Fibroblast of lung (primary cell): Measurements from ENCODE around the gene PHEX. TPM values are rescaled to one million over a fixed set of nuclear protein-coding genes. Genes with fewer than 3 reads are reported as not detected.

ENCODE experiments used
- DNase-seq, 2 donors: peaks; one replicate each; pipeline versions ENCODE4 v3.0.0 to v3.0.0-alpha.2; 2010; ENCODE audit warnings: low read depth in 2 of 2
- H2AFZ ChIP-seq: 2 replicates; pipeline ENCODE4 v1.5.1; 2012; ENCODE audit warnings: low read length, control low read depth, inconsistent platforms
- H3K27ac ChIP-seq: 2 replicates; pipeline ENCODE4 v1.5.1; 2011; ENCODE audit warnings: low read length, control low read depth; ENCODE audit not compliant: insufficient read depth
- H3K27me3 ChIP-seq: 2 replicates; pipeline ENCODE4 v1.5.1; 2011; ENCODE audit warnings: mild to moderate bottlenecking, low read length; ENCODE audit not compliant: control insufficient read depth, insufficient read depth
- H3K36me3 ChIP-seq: 2 replicates; pipeline ENCODE4 v1.5.1; 2011; ENCODE audit warnings: low read length; ENCODE audit not compliant: control insufficient read depth, insufficient read depth
- H3K4me1 ChIP-seq: 2 replicates; pipeline ENCODE4 v1.5.1; 2011; ENCODE audit warnings: low read length; ENCODE audit not compliant: control insufficient read depth, insufficient read depth; ENCODE audit errors: extremely low read depth
- H3K4me2 ChIP-seq: 2 replicates; pipeline ENCODE4 v1.5.1; 2011; ENCODE audit warnings: low read length, control low read depth; ENCODE audit not compliant: insufficient read depth; ENCODE audit errors: extremely low read depth
- H3K4me3 ChIP-seq, 4 experiments: fragments of 200-600 bp in 1 of 4; sonication (generic) in 1 of 4; replicated peaks in 1 of 4; 2 replicates each; pipeline ENCODE4 v1.5.1; 2011 to 2016; ENCODE audit warnings: low read length in 4 of 4, low read depth in 3 of 4, mild to moderate bottlenecking in 3 of 4, control low read depth in 2 of 4, inconsistent platforms in 1 of 4, mixed read lengths in 1 of 4; ENCODE audit not compliant: insufficient read depth in 1 of 4; ENCODE audit errors: control extremely low read depth in 1 of 4
- H3K79me2 ChIP-seq: 2 replicates; pipeline ENCODE4 v1.5.1; 2012; ENCODE audit warnings: mild to moderate bottlenecking, low read length, inconsistent platforms; ENCODE audit not compliant: control insufficient read depth, insufficient read depth
- H3K9ac ChIP-seq: 2 replicates; pipeline ENCODE4 v1.5.1; 2011; ENCODE audit warnings: mild to moderate bottlenecking, low read length, control low read depth; ENCODE audit not compliant: insufficient read depth
- H3K9me3 ChIP-seq: 2 replicates; pipeline ENCODE4 v1.5.1; 2012; ENCODE audit warnings: low read depth, low read length; ENCODE audit not compliant: control insufficient read depth, insufficient read depth
- H4K20me1 ChIP-seq: 2 replicates; pipeline ENCODE4 v1.5.1; 2011; ENCODE audit warnings: low read length; ENCODE audit not compliant: control insufficient read depth, insufficient read depth; ENCODE audit errors: extremely low read depth
- EZH2 ChIP-seq: IDR thresholded peaks from 2 replicates; pipeline ENCODE4 v1.5.1; 2012; ENCODE audit warnings: low read length, control low read depth, mild to moderate bottlenecking; ENCODE audit errors: missing control alignments
- polyA plus RNA-seq, 2 donors: library from polyadenylated mRNA; depleted of rRNA in 1 of 2; stranded (reverse) in 1 of 2; unstranded in 1 of 2; fragments of >200 nt; gene quantifications; 2 replicates each; pipeline ENCODE4 v1.2.1, GENCODE V29; 2011 to 2012; ENCODE audit warnings: missing spikeins in 1 of 2
- total RNA-seq: library from RNA; depleted of rRNA; stranded (reverse); fragments of >200 nt; gene quantifications from 2 replicates; pipeline ENCODE4 v1.2.1, GENCODE V29; 2014
- TF ChIP-seq, protein P1 (sequence below), 2 donors: IDR thresholded peaks in 1 of 2; conservative IDR thresholded peaks in 1 of 2; 1 replicate in 1 of 2; 2 replicates in 1 of 2; pipeline ENCODE4 v1.5.1; 2011 to 2012; ENCODE audit warnings: low read length in 2 of 2, control low read depth in 1 of 2, inconsistent platforms in 1 of 2, low read depth in 1 of 2, mild to moderate bottlenecking in 1 of 2

PHEX gene
- total and polyA plus RNA-seq, 2 donors (not counting 1 experiment from before 2014, with no cell fraction given) = 1.2 to 1.7 TPM

DNA sequence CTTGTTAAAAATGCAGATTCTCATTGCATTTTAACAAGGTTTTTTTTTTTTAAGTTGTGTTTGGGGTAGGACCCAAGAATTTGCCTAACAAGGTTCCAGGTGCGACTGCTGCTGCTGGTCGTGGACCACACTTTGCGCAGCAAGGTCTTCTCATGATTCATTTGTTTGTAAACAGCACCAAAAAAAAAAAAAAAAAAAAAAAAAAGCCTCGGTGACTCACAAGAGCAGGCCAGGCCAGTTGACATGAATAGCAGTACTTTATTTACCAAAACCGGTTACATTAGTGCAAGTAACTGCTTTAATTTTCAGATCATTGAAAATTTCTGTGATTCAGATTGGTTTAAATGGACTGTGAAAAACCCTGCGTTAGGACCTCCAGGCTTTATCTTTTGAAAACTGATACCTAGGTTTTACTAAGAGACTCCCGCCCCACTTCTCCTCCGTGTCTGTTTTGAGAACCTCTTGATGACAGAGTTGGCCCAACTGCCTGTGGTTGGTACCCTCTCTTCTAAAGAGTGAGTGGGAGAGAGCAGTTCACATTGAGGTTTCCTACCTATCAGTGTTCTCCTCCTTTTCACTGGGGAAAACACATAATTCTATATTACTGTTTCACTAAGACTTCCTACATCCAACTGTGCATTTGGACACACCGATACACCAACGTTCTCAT is 86.2 kb downstream of the PHEX start:
- Histone ChIP-seq H3K4me1 (no peaks in the 10 kb centered on the region), H3K27me3 (no peaks in the 10 kb centered on the region), H3K4me3 (no peak overlapping the region), H3K79me2 (no peaks in the 10 kb centered on the region), H3K9ac (no peak overlapping the region), H3K36me3 (no peaks in the 10 kb centered on the region), H3K4me2 (no peak overlapping the region), H3K27ac (no peak overlapping the region), H3K9me3 (no peaks in the 10 kb centered on the region), H4K20me1 (no peaks in the 10 kb centered on the region), H2AFZ (no peak overlapping the region)
- no peak for DNase-seq
- TF ChIP-seq, protein P1, sequence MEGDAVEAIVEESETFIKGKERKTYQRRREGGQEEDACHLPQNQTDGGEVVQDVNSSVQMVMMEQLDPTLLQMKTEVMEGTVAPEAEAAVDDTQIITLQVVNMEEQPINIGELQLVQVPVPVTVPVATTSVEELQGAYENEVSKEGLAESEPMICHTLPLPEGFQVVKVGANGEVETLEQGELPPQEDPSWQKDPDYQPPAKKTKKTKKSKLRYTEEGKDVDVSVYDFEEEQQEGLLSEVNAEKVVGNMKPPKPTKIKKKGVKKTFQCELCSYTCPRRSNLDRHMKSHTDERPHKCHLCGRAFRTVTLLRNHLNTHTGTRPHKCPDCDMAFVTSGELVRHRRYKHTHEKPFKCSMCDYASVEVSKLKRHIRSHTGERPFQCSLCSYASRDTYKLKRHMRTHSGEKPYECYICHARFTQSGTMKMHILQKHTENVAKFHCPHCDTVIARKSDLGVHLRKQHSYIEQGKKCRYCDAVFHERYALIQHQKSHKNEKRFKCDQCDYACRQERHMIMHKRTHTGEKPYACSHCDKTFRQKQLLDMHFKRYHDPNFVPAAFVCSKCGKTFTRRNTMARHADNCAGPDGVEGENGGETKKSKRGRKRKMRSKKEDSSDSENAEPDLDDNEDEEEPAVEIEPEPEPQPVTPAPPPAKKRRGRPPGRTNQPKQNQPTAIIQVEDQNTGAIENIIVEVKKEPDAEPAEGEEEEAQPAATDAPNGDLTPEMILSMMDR (conservative IDR thresholded peaks at IDR 0.05 in 1 of 2, IDR thresholded peaks at IDR 0.05 in 1 of 2; ENCODE audit: low read depth in 1 of 2, low read length in 2 of 2) = no peak
- TF ChIP-seq EZH2 = no peak

DNA sequence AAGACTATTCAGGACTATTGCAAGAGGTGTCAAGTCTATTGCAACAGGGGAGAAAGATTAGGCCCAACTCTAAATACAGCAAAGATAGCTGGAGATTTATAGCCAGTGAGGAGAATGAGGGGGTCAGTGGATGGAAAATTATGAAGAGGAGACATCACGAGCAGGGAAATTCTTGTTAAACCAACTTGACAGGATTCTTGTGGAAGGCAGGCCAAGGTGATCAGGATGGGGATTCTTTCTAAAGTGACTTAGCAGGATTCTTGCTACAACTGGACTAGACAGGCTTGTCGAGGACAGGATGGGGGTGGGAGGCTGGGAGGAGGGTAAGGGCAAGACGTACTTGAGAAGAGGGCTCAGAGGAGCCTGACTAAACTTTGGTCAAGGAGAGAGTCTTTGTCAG is 89.0 kb downstream of the PHEX start:
- Histone ChIP-seq H4K20me1 (no peaks in the 10 kb centered on the region), H3K4me3 (no peak overlapping the region), H3K9ac (no peak overlapping the region), H3K4me2 (no peak overlapping the region), H3K36me3 (no peaks in the 10 kb centered on the region), H3K9me3 (no peaks in the 10 kb centered on the region), H3K27me3 (no peaks in the 10 kb centered on the region), H2AFZ (no peak overlapping the region), H3K4me1 (no peaks in the 10 kb centered on the region), H3K27ac (no peak overlapping the region), H3K79me2 (no peaks in the 10 kb centered on the region)
- no peak for DNase-seq
- TF ChIP-seq, protein P1 (conservative IDR thresholded peaks at IDR 0.05 in 1 of 2, IDR thresholded peaks at IDR 0.05 in 1 of 2; ENCODE audit: low read depth in 1 of 2, low read length in 2 of 2) = no peak
- no peak for TF ChIP-seq EZH2

DNA sequence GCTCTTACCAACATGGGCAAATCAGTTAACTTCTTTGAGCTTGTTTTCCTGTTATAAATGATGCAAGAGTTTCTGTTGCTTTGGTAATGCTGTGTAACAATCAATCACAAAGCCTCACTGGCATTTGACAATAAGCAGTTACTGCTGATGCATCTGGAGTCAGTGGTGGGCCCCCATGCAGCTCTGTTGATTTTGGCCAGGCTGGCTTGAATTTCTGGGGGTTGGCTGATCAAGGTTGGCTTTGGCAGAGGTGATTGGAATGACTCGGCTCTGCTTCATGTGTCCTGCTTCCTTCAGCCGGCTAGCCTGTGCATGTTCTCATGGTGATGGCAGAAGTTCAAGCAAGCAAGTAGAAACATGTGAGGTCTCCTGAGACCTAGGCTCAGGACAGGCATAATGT is 90.4 kb downstream of the PHEX start:
- Histone ChIP-seq H3K4me1 (no peaks in the 10 kb centered on the region), H3K9me3 (no peaks in the 10 kb centered on the region), H3K9ac (no peak overlapping the region), H3K27ac (no peak overlapping the region), H3K4me3 (no peak overlapping the region), H4K20me1 (no peaks in the 10 kb centered on the region), H2AFZ (no peak overlapping the region), H3K79me2 (no peaks in the 10 kb centered on the region), H3K4me2 (no peak overlapping the region), H3K27me3 (no peaks in the 10 kb centered on the region), H3K36me3 (no peaks in the 10 kb centered on the region)
- DNase-seq = peak; percentile 82 to 94
- TF ChIP-seq, protein P1 (conservative IDR thresholded peaks at IDR 0.05 in 1 of 2, IDR thresholded peaks at IDR 0.05 in 1 of 2; ENCODE audit: low read depth in 1 of 2, low read length in 2 of 2) = no peak
- TF ChIP-seq EZH2 = no peak
